HPDE6-E6E7 (cell line): Measurements from ENCODE around the gene KCNJ5.
"Not testable (repeated sequence)": the region's sequence is repeated elsewhere in the genome, so short reads cannot be mapped to it uniquely, and the experiment has no call there.

Experiments used
- DNase-seq: peaks from one replicate; pipeline ENCODE4 v3.0.0; 2011; ENCODE audit warnings: missing footprints; ENCODE audit errors: extremely low spot score

Gene KCNJ5

GRCh38 chr11:128913806-128914205, 22.6 kb downstream of the KCNJ5 start:
- no peak for DNase-seq

GRCh38 chr11:128914216-128915148, 23.3 kb downstream of the KCNJ5 start:
- no peak for DNase-seq

- no peak for DNase-seq
These were observed 24.0 kb downstream of the KCNJ5 start for GRCh38 chr11:128915149-128915521.

- DNase-seq = no peak
These were observed 24.9 kb downstream of the KCNJ5 start for GRCh38 chr11:128916037-128916572.

GRCh38 chr11:128916681-128917080, 25.5 kb downstream of the KCNJ5 start:
- DNase-seq = no peak

- DNase-seq = no peak
These were observed 26.1 kb downstream of the KCNJ5 start for GRCh38 chr11:128917144-128917724.

- DNase-seq = no peak
These were observed 28.1 kb downstream of the KCNJ5 start for GRCh38 chr11:128919216-128919615.

GRCh38 chr11:128919635-128920034, 28.5 kb downstream of the KCNJ5 start:
- not testable (repeated sequence) for DNase-seq

GRCh38 chr11:128920666-128921065, 29.5 kb downstream of the KCNJ5 start:
- DNase-seq = no peak

GRCh38 chr11:128921793-128922192, 30.6 kb downstream of the KCNJ5 start:
- no peak for DNase-seq

- DNase-seq = no peak
These were observed 32.9 kb downstream of the KCNJ5 start for GRCh38 chr11:128924104-128924503.

- no peak for DNase-seq
These were observed 33.5 kb downstream of the KCNJ5 start for GRCh38 chr11:128924510-128925249.

GRCh38 chr11:128925250-128925600, 34.1 kb downstream of the KCNJ5 start:
- DNase-seq = no peak

- DNase-seq = no peak
These were observed 34.8 kb downstream of the KCNJ5 start for GRCh38 chr11:128926000-128926399.

- no peak for DNase-seq
These were observed 35.4 kb downstream of the KCNJ5 start for GRCh38 chr11:128926437-128927107.

- DNase-seq = no peak
These were observed 35.9 kb downstream of the KCNJ5 start for GRCh38 chr11:128927108-128927461.

GRCh38 chr11:128927683-128928336, 36.7 kb downstream of the KCNJ5 start:
- no peak for DNase-seq

GRCh38 chr11:128928400-128928799, 37.2 kb downstream of the KCNJ5 start:
- DNase-seq = no peak

GRCh38 chr11:128929468-128929867, 38.3 kb downstream of the KCNJ5 start:
- no peak for DNase-seq

- DNase-seq = no peak
These were observed 38.8 kb downstream of the KCNJ5 start for GRCh38 chr11:128929991-128930390.

GRCh38 chr11:128931066-128931465, 39.9 kb downstream of the KCNJ5 start:
- no peak for DNase-seq
